B cell (primary cell): Measurements from ENCODE around the gene BMP8A.

Experiments used
- EZH2 ChIP-seq: IDR thresholded peaks from 2 replicates; pipeline ENCODE4 v1.6.1; 2012; ENCODE audit warnings: borderline replicate concordance, low read depth, mild to moderate bottlenecking, moderate library complexity, low read length; ENCODE audit not compliant: insufficient read depth, poor library complexity, severe bottlenecking
- TF ChIP-seq, protein P1 (sequence below): fragments of 200-600 bp; IDR thresholded peaks from one replicate; pipeline ENCODE4 v1.8.0; 2022; ENCODE audit warnings: antibody characterized with exemption, mild to moderate bottlenecking

DNA sequence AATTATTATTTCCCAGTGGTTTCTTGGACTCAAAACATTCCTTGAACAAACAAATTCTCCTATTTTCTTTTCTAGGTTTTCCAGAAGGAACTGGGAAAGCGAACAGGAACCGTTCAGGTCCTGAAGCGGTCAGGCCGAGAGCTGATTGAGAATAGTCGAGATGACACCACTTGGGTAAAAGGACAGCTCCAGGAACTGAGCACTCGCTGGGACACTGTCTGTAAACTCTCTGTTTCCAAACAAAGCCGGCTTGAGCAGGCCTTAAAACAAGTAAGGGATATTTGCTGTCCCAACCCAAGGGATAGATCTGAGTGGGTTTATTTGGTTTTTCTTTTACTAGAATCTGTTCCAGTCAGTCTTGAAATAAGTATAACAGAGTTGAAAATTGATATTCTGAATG, 39.4 kb upstream of the BMP8A start:
- TF ChIP-seq, protein P1, sequence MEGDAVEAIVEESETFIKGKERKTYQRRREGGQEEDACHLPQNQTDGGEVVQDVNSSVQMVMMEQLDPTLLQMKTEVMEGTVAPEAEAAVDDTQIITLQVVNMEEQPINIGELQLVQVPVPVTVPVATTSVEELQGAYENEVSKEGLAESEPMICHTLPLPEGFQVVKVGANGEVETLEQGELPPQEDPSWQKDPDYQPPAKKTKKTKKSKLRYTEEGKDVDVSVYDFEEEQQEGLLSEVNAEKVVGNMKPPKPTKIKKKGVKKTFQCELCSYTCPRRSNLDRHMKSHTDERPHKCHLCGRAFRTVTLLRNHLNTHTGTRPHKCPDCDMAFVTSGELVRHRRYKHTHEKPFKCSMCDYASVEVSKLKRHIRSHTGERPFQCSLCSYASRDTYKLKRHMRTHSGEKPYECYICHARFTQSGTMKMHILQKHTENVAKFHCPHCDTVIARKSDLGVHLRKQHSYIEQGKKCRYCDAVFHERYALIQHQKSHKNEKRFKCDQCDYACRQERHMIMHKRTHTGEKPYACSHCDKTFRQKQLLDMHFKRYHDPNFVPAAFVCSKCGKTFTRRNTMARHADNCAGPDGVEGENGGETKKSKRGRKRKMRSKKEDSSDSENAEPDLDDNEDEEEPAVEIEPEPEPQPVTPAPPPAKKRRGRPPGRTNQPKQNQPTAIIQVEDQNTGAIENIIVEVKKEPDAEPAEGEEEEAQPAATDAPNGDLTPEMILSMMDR, result no peak
- TF ChIP-seq EZH2, result no peak
